Uterus (tissue), 2 donors: ENCODE measurements around the gene CAPZA1.

Source experiments
- CTCF ChIP-seq, 4 experiments: fragments of 200-600 bp in 2 of 4; fragments of 450-650 bp in 2 of 4; sonication (generic) in 2 of 4; IDR thresholded peaks; one replicate each; pipeline ENCODE4 v1.5.1; 2016 to 2019; ENCODE audit warnings: antibody characterized with exemption in 4 of 4, mild to moderate bottlenecking in 2 of 4, moderate library complexity in 1 of 4
- POLR2A ChIP-seq, 2 donors: fragments of 450-650 bp; IDR thresholded peaks; one replicate each; pipeline ENCODE4 v1.6.1; 2016; ENCODE audit warnings: antibody characterized with exemption in 2 of 2, mild to moderate bottlenecking in 1 of 2, moderate library complexity in 1 of 2

- TF ChIP-seq CTCF (IDR thresholded peaks at IDR 0.05) (no peak), POLR2A (IDR thresholded peaks at IDR 0.05) (no peak)
Measured at GRCh38 chr1:112687785-112688496, 68.3 kb downstream of the CAPZA1 start.
